CD14-positive monocyte (primary cell): ENCODE data around the gene FNBP1L. TPM values are rescaled to one million over a fixed set of nuclear protein-coding genes. Genes with fewer than 3 reads are reported as not detected.

Experiments used
- DNase-seq, 3 donors: peaks; one replicate each; pipeline ENCODE4 v3.0.0-alpha.2; 2011 to 2022
- H2AFZ ChIP-seq: 2 replicates; pipeline ENCODE4 v1.6.0; 2012; ENCODE audit warnings: mild to moderate bottlenecking, low read depth, low read length, inconsistent platforms; ENCODE audit not compliant: insufficient read depth, poor library complexity, severe bottlenecking
- H3K27ac ChIP-seq, 2 donors: 1 replicate in 1 of 2; 2 replicates in 1 of 2; pipeline ENCODE4 v1.5.1; 2012 to 2013; ENCODE audit warnings: low read length in 2 of 2, control low read depth in 1 of 2, inconsistent platforms in 1 of 2, low read depth in 1 of 2, mild to moderate bottlenecking in 1 of 2
- H3K27me3 ChIP-seq, 2 donors: one replicate each; pipeline versions ENCODE4 v1.6.0 to v1.6.1; 2011 to 2013; ENCODE audit warnings: low read length in 2 of 2; ENCODE audit not compliant: control insufficient read depth in 2 of 2, insufficient read depth in 2 of 2
- H3K36me3 ChIP-seq, 2 donors: replicated peaks in 1 of 2; 1 replicate in 1 of 2; 2 replicates in 1 of 2; pipeline versions ENCODE4 v1.5.1 to v1.6.1; 2012 to 2013; ENCODE audit warnings: low read length in 2 of 2, control low read depth in 1 of 2, inconsistent platforms in 1 of 2, mild to moderate bottlenecking in 1 of 2; ENCODE audit not compliant: insufficient read depth in 2 of 2, control insufficient read depth in 1 of 2
- H3K4me1 ChIP-seq, 2 donors: 1 replicate in 1 of 2; 2 replicates in 1 of 2; pipeline versions ENCODE4 v1.5.1 to v1.6.1; 2012 to 2013; ENCODE audit warnings: low read length in 2 of 2, control low read depth in 1 of 2, inconsistent platforms in 1 of 2, mild to moderate bottlenecking in 1 of 2, moderate library complexity in 1 of 2; ENCODE audit not compliant: insufficient read depth in 2 of 2, control insufficient read depth in 1 of 2
- H3K4me2 ChIP-seq: replicated peaks from 2 replicates; pipeline ENCODE3; 2012; ENCODE audit warnings: low read length, moderate library complexity, mild to moderate bottlenecking; ENCODE audit not compliant: poor library complexity, severe bottlenecking; ENCODE audit errors: extremely low read depth
- H3K4me3 ChIP-seq, 3 experiments: fragments of 200-600 bp in 1 of 3; sonication (generic) in 1 of 3; replicated peaks in 1 of 3; 1 replicate in 2 of 3; 2 replicates in 1 of 3; pipeline ENCODE4 v1.5.1; 2011 to 2013; ENCODE audit warnings: low read length in 3 of 3, mild to moderate bottlenecking in 3 of 3, control low read depth in 2 of 3, low read depth in 2 of 3, inconsistent platforms in 1 of 3, moderate library complexity in 1 of 3
- H3K79me2 ChIP-seq: 2 replicates; pipeline ENCODE4 v1.6.0; 2012; ENCODE audit warnings: mild to moderate bottlenecking, control low read depth, inconsistent platforms, low read length, moderate library complexity; ENCODE audit not compliant: insufficient read depth
- H3K9ac ChIP-seq: 2 replicates; pipeline ENCODE4 v1.6.0; 2017; ENCODE audit warnings: low read length, mild to moderate bottlenecking; ENCODE audit not compliant: insufficient read depth, poor library complexity, severe bottlenecking
- H3K9me3 ChIP-seq, 2 donors: replicated peaks in 1 of 2; 1 replicate in 1 of 2; 2 replicates in 1 of 2; pipeline versions ENCODE4 v1.5.1 to v1.6.1; 2012 to 2013; ENCODE audit warnings: low read length in 2 of 2, control low read depth in 1 of 2; ENCODE audit not compliant: control insufficient read depth in 1 of 2, insufficient read depth in 1 of 2
- H4K20me1 ChIP-seq: 2 replicates; pipeline ENCODE4 v1.6.0; 2012; ENCODE audit warnings: mild to moderate bottlenecking, low read length, control low read depth, moderate library complexity; ENCODE audit not compliant: insufficient read depth
- H3K27ac Mint-ChIP-seq, 7 donors: one replicate each; pipeline ENCODE4 v1.8.0; 2020; ENCODE audit warnings: mild to moderate bottlenecking in 7 of 7, mixed read lengths in 7 of 7, moderate library complexity in 6 of 7, inconsistent platforms in 2 of 7
- H3K27me3 Mint-ChIP-seq, 3 donors: one replicate each; pipeline ENCODE4 v1.8.0; 2021 to 2022; ENCODE audit warnings: low read depth in 3 of 3, mild to moderate bottlenecking in 3 of 3, mixed read lengths in 3 of 3, moderate library complexity in 3 of 3, inconsistent platforms in 1 of 3
- H3K36me3 Mint-ChIP-seq, 2 donors: one replicate each; pipeline ENCODE4 v1.8.0; 2020; ENCODE audit warnings: mixed read lengths in 2 of 2, inconsistent platforms in 1 of 2, mild to moderate bottlenecking in 1 of 2
- H3K4me1 Mint-ChIP-seq: one replicate; pipeline ENCODE4 v1.8.0; 2020; ENCODE audit warnings: mild to moderate bottlenecking, mixed read lengths
- H3K4me3 Mint-ChIP-seq, 2 donors: one replicate each; pipeline ENCODE4 v1.8.0; 2020; ENCODE audit warnings: mild to moderate bottlenecking in 2 of 2, mixed read lengths in 2 of 2, moderate library complexity in 1 of 2
- H3K9me3 Mint-ChIP-seq, 7 donors: one replicate each; pipeline ENCODE4 v1.8.0; 2020 to 2022; ENCODE audit warnings: mixed read lengths in 7 of 7, mild to moderate bottlenecking in 6 of 7, moderate library complexity in 6 of 7, inconsistent platforms in 2 of 7
- CTCF ChIP-seq: fragments of 200-600 bp; IDR thresholded peaks from one replicate; pipeline ENCODE4 v1.8.0; 2022; ENCODE audit warnings: antibody characterized with exemption, mild to moderate bottlenecking
- WGBS: methylation state at CpG from one replicate; pipeline ENCODE4 v1.1.5; 2013; ENCODE audit warnings: missing lambda C conversion rate; ENCODE audit not compliant: insufficient coverage; 5-methylcytosine and 5-hydroxymethylcytosine counted together
- intact Hi-C, 2 donors: fragments of 100-400 bp; cut with micrococcal nuclease; formaldehyde crosslinking; loops; one replicate each; pipeline versions ENCODE4 v1.15.0 to v1.15.1; 2023
- polyA plus RNA-seq, 3 donors: library from polyadenylated mRNA; depleted of rRNA in 1 of 3; unstranded in 2 of 3; stranded (reverse) in 1 of 3; fragments of 300-500 nt in 2 of 3; fragments of >200 nt in 1 of 3; fragmentation: Illumina TruSeq in 2 of 3; gene quantifications; 1 replicate in 2 of 3; 2 replicates in 1 of 3; pipeline ENCODE4 v1.2.3, GENCODE V29; 2012 to 2021

FNBP1L gene
- polyA plus RNA-seq, 3 donors: 0.15 to 0.32 (median 0.28) TPM

- no peak overlapping the region for H2AFZ ChIP-seq
These were observed 6.3 kb upstream of the FNBP1L start for GRCh38 chr1:93441589-93441988.

GRCh38 chr1:93442008-93442666, 5.8 kb upstream of the FNBP1L start:
- Histone ChIP-seq H3K36me3 (no peaks in the 10 kb centered on the region), H3K27ac (no peak overlapping the region), H4K20me1 (no peaks in the 10 kb centered on the region), H3K27me3 (peaks cover 0 to 2% of the 10 kb centered on the region in 2 donors), H2AFZ (no peak overlapping the region), H3K4me2 (no peak overlapping the region), H3K4me1 (peaks cover 5 to 10% of the 10 kb centered on the region in 2 donors), H3K9ac (no peak overlapping the region), H3K9me3 (no peaks in the 10 kb centered on the region), H3K79me2 (no peaks in the 10 kb centered on the region), H3K4me3 (no peak overlapping the region)
- Mint-ChIP-seq H3K4me1 (peaks cover 10% of the 10 kb centered on the region), H3K27ac (no peak overlapping the region), H3K27me3 (peaks cover 2 to 9% (median 7%) of the 10 kb centered on the region in 3 donors), H3K36me3 (no peaks in the 10 kb centered on the region), H3K9me3 (no peaks in the 10 kb centered on the region), H3K4me3 (no peak overlapping the region)
- TF ChIP-seq CTCF: no peak
- intact Hi-C loops: no loop called here
- no peak for DNase-seq
- WGBS: 91% methylated on average over 7 of the region's 11 CpGs

More at GRCh38 chr1:93441589-93441988, 6.3 kb upstream of the FNBP1L start:
- Mint-ChIP-seq H3K27ac (no peak overlapping the region), H3K4me1 (peaks cover 5% of the 10 kb centered on the region), H3K36me3 (no peaks in the 10 kb centered on the region), H3K27me3 (peaks cover 0 to 3% (median 1%) of the 10 kb centered on the region in 3 donors), H3K4me3 (no peak overlapping the region), H3K9me3 (no peaks in the 10 kb centered on the region)
- Histone ChIP-seq H3K27me3 (no peaks in the 10 kb centered on the region), H3K9me3 (no peaks in the 10 kb centered on the region), H3K27ac (no peak overlapping the region), H4K20me1 (no peaks in the 10 kb centered on the region), H3K4me3 (no peak overlapping the region), H3K79me2 (no peaks in the 10 kb centered on the region), H3K4me2 (no peak overlapping the region), H3K9ac (no peak overlapping the region), H3K4me1 (peaks cover 1 to 5% of the 10 kb centered on the region in 2 donors), H3K36me3 (no peaks in the 10 kb centered on the region)
- DNase-seq: no peak
- intact Hi-C loops: no loop called here
- no peak for TF ChIP-seq CTCF
